SKM-1 treated with dmso at 0.1 percent for 144 hours (cell line): ENCODE data around the gene CIC.

ENCODE experiments used
- DNase-seq: peaks from one replicate; lab custom pipeline; 2025; ENCODE audit not compliant: unreplicated experiment; lab: John Stamatoyannopoulos, UW

The CIC gene

DNA sequence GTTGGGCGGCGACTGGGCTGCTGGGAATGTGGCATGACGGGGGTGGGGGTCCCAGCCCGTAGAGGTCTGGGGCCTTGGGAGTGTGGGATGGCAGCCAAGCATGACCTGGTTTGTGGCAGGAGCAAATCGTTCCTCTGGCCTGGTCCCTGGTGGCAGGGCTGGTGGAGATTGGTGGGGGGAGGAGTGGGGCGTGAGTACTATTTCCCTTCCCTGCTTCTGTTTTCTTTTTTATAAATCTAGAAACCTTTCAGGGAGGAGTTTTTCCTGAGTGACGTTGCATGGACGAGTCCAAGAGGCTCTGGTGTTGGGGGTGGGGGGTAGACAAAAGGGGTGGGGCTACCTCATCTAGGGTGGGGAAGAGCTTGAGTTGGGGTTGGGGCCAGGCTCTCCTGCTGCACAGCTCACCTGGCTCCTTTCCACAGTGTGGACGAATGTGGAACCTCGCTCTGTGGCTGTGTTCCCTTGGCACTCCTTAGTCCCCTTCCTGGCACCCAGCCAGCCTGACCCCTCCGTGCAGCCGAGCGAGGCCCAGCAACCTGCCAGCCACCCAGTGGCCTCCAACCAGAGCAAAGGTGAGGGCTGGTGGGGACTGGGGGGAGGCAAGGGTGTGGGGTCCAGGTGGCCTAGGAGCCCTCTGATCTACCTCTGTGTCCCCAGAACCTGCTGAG, 17.4 kb downstream of the CIC start:
- DNase-seq = no peak

DNA sequence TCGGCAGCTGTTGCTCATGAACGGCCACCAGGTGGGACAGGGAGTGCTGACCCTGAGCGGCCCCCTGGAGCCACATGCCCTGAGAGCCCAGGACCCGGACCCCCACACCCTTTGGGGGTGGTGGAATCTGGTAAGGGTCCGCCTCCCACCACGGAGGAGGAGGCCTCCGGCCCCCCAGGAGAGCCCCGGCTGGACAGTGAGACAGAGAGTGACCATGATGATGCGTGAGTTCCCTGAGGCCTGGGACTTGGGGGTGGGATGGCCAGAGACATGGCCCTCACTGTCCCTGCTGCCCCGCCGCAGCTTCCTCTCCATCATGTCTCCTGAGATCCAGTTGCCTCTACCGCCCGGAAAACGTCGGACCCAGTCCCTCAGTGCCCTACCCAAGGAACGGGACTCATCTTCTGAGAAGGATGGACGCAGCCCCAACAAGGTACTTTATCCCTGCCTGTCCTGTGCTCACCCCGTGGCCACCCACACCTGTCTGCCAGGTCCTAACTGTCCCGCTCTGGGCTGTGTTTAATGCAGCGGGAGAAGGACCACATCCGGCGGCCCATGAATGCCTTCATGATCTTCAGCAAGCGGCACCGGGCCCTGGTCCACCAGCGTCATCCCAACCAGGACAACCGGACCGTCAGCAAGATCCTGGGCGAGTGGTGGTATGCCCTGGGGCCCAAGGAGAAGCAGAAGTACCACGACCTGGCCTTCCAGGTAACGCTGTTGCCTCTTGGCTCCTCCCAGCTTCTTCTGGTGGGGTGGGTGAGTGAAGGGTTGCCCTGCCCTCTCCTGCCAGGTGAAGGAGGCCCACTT, 18.2 kb downstream of the CIC start:
- no peak for DNase-seq

DNA sequence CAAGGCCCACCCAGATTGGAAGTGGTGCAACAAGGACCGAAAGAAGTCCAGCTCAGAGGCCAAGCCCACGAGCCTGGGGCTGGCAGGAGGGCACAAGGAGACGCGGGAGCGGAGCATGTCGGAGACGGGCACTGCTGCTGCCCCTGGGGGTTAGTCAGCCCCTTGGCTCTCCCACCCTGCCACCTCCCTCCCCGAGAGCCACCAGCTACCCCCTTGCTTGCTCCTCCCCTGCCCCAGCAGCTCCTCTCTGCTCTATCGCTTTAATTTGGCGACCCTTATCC, 18.7 kb downstream of the CIC start:
- no peak for DNase-seq

DNA sequence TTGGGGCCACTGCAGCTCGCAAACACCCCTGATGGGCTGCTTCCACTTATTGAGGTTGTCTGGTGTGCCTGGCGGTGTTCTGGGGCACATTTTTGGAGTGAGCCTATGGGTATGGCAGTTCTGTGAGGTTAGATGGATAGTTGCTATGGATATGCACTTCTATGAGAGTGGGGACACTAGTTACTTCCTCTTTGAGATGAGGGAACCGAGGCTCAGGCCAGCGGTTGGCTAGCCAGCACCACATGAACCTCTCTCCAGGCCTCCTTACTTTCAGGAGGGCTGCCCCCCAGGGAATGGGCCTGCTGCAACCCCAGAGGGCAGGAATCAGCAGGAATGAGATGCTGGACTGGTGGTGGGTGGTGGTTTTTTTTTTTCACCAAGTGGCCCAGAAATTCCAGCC, 19.3 kb downstream of the CIC start:
- DNase-seq = no peak

DNA sequence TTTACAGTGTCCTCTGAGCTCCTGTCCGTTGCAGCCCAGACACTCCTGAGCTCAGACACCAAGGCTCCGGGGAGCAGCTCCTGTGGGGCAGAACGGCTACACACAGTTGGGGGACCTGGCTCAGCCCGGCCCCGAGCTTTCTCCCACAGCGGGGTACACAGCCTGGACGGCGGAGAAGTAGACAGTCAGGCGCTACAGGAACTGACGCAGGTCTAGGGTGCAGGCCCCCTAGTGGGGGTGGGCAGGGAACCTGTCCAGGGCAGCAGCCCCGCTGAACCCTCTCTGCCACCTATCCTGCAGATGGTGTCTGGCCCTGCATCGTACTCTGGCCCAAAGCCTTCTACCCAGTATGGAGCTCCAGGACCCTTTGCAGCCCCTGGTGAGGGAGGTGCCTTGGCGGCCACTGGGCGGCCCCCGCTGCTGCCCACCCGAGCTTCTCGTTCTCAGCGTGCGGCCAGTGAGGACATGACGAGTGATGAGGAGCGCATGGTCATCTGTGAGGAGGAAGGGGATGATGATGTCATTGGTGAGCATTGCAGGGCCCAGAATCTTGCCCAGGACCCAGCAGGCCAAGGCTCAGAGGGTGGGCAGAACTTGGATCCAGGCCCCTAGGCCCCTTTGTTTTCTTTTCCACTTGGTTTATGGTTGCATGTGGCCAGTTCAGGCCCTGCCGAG, 20.0 kb downstream of the CIC start:
- no peak for DNase-seq

DNA sequence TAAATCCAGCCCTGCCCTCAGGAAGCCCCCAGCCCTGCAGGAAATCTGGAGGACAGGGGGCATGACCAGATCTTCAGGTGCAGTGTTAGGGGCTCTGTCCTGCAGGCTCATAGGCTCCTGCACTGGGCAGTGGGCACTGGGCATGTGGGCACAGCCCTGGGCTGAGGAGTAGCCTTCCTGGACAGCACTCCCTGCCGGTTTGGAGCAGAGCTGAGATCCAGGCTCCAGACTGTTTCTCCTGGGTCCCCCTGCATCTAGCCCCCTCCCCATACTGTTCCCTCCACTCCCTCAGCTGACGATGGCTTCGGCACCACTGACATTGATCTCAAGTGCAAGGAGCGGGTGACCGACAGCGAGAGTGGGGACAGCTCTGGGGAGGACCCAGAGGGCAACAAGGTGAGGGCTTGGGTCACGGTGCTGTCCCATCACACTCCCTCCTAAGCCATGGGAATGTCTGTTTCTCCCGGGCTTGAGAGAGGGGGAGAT, 20.5 kb downstream of the CIC start:
- DNase-seq = no peak

DNA sequence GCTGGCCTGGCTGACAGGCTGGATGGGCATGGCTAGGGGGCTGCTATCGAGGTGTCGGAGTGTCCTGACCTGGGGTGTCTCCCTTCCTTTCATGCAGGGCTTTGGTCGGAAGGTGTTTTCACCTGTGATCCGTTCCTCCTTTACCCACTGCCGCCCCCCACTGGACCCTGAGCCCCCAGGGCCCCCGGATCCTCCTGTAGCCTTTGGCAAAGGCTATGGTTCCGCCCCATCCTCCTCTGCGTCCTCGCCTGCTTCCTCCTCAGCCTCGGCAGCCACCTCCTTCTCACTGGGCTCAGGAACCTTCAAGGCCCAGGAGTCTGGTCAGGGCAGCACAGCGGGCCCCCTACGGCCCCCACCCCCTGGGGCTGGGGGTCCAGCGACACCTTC, 21.1 kb downstream of the CIC start:
- DNase-seq = no peak

DNA sequence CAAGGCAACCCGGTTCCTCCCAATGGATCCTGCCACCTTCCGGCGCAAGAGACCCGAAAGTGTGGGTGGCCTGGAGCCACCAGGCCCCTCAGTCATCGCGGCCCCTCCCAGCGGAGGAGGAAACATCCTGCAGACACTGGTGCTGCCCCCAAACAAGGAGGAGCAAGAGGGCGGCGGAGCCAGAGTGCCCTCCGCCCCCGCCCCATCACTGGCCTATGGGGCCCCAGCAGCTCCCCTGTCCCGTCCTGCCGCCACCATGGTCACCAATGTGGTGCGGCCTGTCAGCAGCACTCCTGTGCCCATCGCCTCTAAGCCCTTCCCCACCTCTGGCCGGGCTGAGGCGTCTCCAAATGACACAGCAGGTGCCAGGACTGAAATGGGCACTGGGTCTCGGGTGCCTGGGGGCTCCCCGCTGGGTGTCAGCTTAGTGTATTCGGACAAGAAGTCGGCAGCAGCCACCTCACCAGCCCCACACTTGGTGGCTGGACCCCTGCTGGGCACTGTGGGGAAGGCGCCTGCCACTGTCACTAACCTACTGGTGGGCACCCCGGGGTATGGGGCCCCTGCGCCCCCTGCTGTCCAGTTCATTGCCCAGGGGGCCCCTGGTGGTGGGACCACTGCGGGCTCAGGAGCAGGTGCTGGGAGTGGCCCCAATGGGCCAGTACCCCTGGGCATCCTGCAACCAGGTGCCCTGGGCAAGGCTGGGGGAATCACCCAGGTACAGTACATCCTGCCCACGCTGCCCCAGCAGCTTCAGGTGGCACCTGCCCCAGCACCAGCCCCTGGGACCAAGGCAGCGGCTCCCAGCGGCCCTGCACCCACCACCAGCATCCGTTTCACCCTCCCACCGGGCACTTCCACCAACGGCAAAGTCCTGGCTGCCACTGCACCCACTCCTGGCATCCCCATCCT, 21.7 kb downstream of the CIC start:
- DNase-seq = no peak

DNA sequence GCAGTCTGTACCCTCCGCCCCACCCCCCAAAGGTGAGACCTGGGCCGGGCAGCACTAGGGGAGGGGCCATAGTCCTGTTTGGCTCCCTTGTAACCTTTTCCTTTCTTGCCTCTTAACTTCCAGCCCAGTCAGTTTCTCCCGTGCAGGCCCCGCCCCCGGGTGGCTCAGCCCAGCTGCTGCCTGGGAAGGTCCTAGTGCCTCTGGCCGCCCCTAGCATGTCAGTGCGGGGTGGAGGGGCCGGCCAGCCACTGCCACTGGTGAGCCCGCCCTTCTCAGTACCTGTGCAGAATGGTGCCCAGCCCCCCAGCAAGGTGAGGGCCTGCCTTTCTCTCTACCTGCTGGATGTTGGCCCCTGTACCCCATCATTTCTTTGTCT, 22.4 kb downstream of the CIC start:
- no peak for DNase-seq

DNA sequence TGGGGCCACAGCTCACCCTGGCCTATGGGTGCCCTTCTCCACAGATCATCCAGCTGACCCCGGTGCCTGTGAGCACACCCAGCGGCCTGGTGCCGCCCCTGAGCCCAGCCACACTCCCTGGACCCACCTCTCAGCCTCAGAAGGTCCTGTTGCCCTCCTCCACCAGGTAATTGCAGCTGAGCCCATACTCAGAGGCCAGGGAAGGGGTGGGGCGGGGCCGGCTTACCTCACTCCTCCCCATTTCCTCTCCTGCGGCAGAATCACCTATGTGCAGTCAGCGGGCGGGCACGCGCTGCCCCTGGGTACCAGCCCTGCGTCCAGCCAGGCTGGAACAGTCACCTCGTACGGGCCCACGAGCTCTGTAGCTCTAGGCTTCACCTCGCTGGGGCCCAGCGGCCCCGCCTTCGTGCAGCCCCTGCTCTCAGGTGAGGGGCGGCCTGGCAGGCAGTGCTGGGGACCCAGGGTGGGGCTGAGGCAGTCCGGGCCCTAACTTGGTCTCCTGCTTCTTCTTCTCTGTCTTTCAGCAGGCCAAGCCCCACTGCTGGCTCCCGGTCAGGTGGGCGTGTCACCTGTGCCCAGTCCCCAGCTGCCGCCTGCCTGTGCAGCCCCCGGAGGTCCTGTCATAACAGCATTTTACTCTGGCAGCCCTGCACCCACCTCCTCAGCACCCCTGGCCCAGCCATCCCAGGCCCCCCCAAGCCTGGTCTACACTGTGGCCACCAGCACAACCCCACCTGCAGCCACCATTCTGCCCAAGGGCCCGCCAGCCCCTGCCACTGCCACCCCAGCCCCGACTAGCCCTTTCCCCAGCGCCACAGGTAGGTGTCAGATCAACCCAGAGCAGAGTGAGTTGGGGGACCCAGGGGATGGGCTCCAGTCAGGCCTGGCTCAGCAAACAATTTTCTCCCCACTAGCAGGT, 23.2 kb downstream of the CIC start:
- no peak for DNase-seq

DNA sequence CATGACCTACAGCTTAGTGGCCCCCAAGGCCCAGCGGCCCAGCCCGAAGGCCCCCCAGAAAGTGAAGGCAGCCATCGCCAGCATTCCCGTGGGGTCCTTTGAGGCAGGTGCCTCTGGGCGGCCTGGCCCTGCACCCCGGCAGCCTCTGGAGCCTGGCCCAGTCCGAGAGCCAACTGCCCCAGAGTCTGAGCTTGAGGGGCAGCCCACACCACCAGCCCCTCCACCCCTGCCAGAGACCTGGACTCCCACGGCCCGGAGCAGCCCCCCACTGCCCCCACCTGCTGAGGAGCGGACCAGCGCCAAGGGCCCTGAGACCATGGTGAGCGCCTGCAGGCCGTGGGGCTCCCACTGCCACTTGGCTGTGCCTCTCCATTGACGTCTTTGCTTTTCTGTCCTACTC, 23.9 kb downstream of the CIC start:
- no peak for DNase-seq

DNA sequence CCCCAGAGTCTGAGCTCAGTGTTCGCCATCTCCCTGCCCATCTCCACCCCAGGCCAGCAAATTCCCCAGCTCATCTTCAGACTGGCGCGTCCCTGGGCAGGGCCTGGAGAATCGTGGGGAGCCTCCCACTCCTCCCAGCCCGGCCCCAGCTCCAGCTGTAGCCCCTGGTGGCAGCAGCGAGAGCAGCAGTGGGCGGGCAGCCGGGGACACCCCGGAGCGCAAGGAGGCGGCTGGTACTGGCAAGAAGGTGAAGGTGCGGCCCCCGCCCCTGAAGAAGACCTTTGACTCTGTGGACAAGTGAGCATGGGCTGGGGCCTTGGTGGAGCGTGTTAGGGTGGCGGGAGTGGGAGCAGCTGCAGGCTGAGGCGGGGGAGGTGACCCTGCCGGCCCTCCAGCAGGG, 24.5 kb downstream of the CIC start:
- no peak for DNase-seq

DNA sequence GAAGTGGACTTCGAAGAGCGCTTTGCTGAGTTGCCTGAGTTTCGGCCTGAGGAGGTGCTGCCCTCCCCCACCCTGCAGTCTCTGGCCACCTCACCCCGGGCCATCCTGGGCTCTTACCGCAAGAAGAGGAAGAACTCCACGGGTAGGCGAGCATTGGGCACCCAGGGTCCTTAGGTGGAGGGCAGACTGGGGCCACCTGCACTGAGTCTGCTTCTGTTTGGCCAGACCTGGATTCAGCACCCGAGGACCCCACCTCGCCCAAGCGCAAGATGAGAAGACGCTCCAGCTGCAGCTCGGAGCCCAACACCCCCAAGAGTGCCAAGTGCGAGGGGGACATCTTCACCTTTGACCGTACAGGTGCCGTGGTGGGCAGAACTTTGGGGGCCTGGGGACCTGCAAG, 24.9 kb downstream of the CIC start:
- DNase-seq = no peak

DNA sequence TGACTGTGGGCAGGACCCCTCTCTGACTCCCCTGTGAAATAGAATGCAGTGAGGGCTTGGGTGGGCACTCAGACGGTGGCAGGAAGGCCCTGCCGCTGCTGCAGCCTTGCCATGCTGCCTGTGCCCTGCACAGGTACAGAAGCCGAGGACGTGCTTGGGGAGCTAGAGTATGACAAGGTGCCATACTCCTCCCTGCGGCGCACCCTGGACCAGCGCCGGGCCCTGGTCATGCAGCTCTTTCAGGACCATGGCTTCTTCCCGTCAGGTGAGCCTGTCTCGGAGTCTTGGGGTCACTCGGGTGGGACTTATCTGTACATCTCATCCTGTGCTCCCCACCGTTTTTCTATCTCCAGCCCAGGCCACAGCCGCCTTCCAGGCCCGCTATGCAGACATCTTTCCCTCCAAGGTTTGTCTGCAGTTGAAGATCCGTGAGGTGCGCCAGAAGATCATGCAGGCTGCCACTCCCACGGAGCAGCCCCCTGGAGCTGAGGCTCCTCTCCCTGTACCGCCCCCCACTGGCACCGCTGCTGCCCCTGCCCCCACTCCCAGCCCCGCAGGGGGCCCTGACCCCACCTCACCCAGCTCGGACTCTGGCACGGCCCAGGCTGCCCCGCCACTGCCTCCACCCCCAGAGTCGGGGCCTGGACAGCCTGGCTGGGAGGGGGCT, 25.6 kb downstream of the CIC start:
- no peak for DNase-seq

DNA sequence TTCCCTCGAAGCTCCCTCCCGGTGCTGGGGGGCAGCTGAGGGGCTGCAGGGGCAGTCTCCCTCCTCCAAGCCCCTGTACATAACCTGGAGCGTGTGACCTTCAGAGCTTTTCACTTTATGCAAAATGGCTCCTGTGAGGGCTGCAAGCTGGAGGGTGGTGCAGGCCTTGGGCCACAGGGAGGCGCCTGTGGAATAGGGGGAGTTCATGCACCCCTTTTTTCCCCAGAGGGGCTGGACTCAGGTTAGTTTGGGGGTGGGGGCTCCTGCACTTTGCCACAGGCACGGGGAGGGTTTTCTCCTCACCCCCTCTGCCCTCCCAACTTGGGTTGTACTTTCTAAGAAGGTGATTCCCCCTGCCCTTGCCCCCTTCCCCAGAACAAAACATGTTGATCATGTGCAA, 26.3 kb downstream of the CIC start:
- DNase-seq = no peak

DNA sequence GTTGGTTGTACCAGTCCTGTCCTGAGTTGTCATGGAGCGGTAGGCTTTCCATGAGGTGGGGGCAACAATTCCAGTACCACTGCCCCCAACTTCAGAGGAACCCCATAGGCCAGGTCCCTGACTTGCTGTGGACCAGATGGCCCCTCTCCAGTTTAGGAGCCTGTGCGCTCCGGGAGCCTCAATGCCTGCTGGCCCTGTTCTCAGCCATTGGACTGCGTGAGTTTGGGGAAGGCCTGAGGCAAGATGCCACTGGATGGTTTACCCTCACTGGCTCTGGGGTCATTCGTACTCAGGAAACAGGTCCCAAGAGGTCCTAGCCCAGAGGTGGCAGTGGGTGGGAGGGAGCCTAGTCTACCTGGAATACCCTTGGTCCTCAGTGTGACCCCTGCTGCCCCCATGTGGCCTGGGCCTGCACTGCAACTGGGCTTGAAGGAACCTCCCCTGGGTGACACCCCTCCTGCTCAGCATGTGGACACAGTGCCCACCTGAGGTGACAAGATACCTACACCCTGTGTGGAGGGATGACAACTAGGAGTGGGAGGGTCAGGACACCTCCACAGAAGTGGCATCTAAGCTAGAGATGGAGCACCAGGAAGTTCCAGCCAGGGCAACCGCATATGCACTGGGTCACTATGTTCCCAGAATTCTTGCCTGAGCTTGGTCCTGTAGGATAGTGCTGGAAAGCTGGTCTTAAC, 26.9 kb downstream of the CIC start:
- DNase-seq = no peak

DNA sequence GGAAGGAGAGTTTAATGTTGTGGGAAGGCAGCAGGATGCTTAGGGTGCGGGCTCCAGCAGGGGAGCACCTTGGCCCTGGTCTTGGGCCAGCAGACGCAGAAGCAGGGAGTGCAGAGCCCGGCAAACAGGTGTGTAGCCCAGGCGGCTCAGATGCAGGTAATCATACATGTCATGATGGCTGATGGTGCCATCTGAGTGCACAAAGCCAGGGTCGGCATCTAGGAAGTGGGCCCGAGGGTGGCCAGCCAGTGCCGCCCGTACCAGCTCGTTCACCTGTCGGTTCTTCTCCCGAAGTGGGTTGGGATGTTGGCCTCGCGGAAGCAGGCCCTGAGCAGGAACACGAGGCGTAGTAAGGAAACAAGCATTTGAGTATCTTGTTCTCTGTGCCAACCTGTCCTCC, 28.0 kb downstream of the CIC start:
- DNase-seq = no peak

DNA sequence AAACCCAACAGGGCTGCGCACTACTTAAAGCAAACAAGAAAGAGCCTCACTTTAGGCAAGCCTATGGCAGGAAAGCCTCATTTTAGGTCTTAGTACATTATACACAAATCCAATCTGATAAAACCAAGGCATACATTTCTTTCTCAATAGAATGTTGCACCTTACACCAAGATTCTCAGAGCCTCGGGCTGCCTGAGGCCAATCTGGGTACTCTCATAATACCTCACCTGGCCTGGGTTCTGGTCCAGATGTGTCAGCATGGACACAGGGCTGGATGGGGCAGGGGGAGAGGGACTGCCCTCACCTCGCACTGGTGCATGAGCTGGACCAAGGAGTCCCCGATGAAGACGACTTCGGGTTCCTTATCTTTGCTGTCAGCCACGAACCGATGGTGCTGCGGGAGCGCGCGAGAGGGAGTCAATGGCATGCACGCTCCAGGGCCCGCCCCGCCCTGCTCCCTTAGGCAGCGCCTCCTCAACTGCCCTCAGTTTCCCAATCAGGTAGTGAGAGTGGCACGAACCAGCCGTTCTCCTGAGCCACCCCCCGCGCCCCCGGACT, 32.7 kb downstream of the CIC start, which contains the start of gene PRR19:
Gene PRR19, plus strand, starts transcription at position 487 of the 558 bp plus-strand sequence. CDS start 7,453 bp downstream, outside the sequence.
- DNase-seq = no peak

DNA sequence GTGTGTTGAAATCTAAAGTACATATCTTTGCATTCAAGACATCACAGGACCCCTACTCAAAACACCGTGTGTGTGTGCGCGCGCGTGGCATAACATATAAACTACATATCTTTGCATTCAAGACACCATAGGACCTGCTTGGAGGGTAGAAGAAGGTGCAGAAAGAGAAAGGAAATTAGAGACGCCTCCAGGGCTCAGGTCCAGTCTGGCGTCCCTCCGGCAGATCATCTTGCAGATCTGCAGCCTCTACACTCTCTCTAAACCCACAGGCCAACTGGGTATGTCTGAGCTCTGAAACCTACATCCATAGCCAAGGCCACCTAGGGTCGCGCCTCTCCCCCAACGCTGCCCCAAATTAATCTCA, 34.0 kb downstream of the CIC start:
- DNase-seq = no peak
